HG03342 (cell line): Measurements from ENCODE around the gene OR2AJ1.

Experiments used
- ATAC-seq: cut with Tn5 transposase; IDR thresholded peaks from one replicate; pipeline ENCODE4 v1.9.1; 2021; ENCODE audit warnings: mild to moderate bottlenecking, moderate library complexity; ENCODE audit not compliant: unreplicated experiment

Gene OR2AJ1

DNA sequence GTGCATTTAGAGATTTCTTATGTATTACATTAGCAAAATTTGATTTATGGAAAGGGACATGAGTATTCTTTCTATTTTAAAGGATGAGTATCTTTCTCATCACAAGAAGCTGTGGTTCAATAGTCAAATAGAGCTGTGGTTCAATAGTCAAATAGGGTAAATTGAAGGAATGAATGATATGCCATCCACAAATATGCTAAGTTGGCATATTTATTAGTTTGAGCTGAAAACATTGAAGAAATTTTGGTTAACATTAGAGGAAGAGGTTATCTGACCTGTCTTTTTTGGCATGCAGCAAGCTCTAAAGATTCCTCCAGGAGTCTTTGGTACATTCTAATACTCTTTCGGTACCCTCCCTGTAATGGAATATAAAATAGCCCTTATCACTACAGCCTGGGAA lies 28.7 kb downstream of the OR2AJ1 start:
- no peak for ATAC-seq

DNA sequence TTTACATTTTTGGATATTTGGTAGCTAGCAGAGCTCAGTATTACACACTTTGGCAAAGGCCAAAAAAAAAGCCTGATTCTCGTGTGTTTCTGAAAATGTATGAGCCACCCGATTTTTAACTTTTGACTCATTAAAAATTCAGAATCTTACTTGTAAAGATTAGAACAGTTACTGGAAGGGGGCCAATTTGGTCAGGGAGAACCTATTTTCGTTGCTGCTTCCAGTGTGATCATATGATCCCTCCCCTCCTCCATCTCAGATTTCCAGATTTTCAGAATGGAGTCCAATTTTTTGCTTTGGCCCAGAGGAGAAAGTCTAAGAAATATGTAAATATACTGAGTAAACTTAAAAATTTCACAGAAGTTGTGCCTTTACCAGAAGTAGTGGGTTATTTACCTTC lies 37.1 kb downstream of the OR2AJ1 start:
- ATAC-seq = no peak

DNA sequence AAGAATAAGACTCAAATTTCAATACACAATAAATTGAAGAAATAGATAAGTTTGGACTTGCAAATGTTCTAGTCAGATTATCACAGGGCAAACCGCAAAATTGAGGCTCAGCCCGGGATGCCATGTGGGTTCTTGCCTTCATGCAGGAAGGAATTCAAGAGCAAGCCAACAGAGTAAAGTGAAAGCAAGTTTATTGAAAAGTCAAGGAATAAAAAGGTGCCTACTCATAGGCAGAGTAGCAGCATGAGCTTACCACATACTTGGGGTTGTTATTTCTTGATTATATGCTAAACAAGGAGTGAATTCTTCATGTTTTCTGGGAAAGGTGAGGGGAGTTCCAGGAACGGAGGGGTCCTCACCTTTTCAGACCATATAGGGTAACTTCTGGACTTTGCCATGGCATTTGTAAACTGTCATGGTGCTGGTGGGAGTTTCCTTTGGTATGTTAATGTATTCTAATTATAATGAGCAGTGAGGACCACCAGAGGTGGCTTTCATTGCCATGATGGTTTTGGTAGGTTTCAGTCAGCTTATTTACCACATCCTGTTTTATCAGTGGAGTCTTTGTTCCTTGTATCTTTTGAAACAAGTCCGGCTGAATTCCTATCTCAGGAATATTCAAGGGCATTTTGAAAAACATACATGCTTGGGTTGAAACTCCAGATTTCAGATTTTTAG lies 38.4 kb downstream of the OR2AJ1 start:
- ATAC-seq = no peak

DNA sequence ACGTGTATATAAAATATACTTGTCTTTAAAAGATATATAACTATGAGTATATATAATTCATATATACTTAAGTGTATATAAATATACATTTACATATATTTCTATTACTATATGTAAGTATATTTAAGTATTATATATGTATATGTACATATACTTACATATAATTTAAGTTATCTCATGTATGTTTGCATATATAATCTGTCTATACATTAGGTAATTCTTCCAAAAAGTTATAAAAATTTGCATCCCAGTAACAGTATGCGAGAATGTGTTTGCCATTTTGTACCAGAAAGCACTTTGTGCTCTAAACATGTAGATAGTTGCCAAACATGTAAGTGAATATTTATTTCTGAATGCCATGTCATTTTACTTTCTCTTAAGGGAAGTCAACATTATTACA lies 40.2 kb downstream of the OR2AJ1 start, which contains the start of gene OR2AK2:
TSS of gene OR2AK2 (plus strand) at position 301 of the 400 bp plus-strand sequence. CDS start 144 bp downstream, outside the sequence.
- no peak for ATAC-seq

DNA sequence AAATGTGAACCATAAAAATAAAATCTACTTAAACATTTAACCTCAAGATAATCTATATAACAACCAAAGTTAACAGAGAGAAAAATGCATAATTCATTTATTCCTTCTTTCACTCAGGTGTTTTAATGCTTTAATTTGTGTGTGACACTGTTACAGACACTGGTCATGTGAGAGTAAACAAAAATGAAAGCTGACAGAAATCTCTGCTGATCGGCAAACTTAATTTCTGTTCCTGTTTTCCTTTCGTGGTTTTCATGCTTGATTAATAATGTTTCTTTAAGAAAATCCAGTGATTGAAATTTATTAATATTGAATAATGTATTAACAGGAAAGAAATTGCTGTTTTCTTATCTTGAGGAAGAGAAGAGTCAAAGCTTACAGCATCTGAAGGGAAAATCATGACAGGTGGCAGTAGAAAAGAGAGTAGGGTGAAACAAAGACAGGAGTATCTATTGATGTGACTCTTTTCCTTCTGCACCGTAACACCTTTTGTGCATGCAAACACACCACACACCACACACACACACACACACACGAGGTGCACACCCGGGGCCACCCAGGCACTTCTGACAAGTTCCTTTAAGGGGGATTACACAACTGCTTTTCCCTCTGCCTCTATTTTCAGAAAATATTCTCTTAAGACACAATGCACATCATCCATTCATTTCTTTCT lies 42.0 kb downstream of the OR2AJ1 start:
- peak; percentile 86 for ATAC-seq
